ENCODE measurements around the gene BCL2. TPM values are rescaled to one million over a fixed set of nuclear protein-coding genes. Genes with fewer than 3 reads are reported as not detected.
A peak's percentile ranks its signal among the peaks of the same experiment; 100 is the strongest.

BCL2 gene
- total RNA-seq, 1 experiment from 2014 or later, result 2.7 TPM

GRCh38 chr18:63140997-63141777 lies 178.4 kb downstream of the BCL2 start:
- DNase-seq (ENCODE audit: low spot score), result no peak

GRCh38 chr18:63140038-63140450 lies 179.5 kb downstream of the BCL2 start:
- DNase-seq (ENCODE audit: low spot score), result no peak

GRCh38 chr18:63138436-63139340 lies 180.9 kb downstream of the BCL2 start:
- no peak for DNase-seq (ENCODE audit: low spot score)

GRCh38 chr18:63137999-63138435 lies 181.6 kb downstream of the BCL2 start:
- no peak for DNase-seq (ENCODE audit: low spot score)

- no peak for DNase-seq (ENCODE audit: low spot score)
Measured at GRCh38 chr18:63135101-63135500, 184.5 kb downstream of the BCL2 start.

GRCh38 chr18:63132819-63133200 lies 186.8 kb downstream of the BCL2 start:
- no peak for DNase-seq (ENCODE audit: low spot score)

GRCh38 chr18:63131959-63132818 lies 187.4 kb downstream of the BCL2 start:
- no peak for DNase-seq (ENCODE audit: low spot score)

GRCh38 chr18:63131106-63131958 lies 188.2 kb downstream of the BCL2 start:
- DNase-seq (ENCODE audit: low spot score), result peak; percentile 30

GRCh38 chr18:63130176-63130575 lies 189.4 kb downstream of the BCL2 start:
- no peak for DNase-seq (ENCODE audit: low spot score)

GRCh38 chr18:63128237-63128974 lies 191.2 kb downstream of the BCL2 start:
- no peak for DNase-seq (ENCODE audit: low spot score)

- no peak for DNase-seq (ENCODE audit: low spot score)
Measured at GRCh38 chr18:63126134-63127069, 193.2 kb downstream of the BCL2 start.

GRCh38 chr18:63120620-63121019 lies 198.9 kb downstream of the BCL2 start:
- DNase-seq (ENCODE audit: low spot score), result no peak

- DNase-seq (ENCODE audit: low spot score), result peak; percentile 55
Measured at GRCh38 chr18:63119647-63120046, 199.9 kb downstream of the BCL2 start.

GRCh38 chr18:63113899-63114565 lies 205.5 kb downstream of the BCL2 start:
- DNase-seq (ENCODE audit: low spot score), result no peak

- no peak for DNase-seq (ENCODE audit: low spot score)
Measured at GRCh38 chr18:63112706-63113105, 206.9 kb downstream of the BCL2 start.

GRCh38 chr18:63111671-63112402 lies 207.7 kb downstream of the BCL2 start:
- DNase-seq (ENCODE audit: low spot score), result no peak

- DNase-seq (ENCODE audit: low spot score), result no peak
Measured at GRCh38 chr18:63109802-63110201, 209.8 kb downstream of the BCL2 start.

GRCh38 chr18:63109022-63109421 lies 210.5 kb downstream of the BCL2 start:
- no peak for DNase-seq (ENCODE audit: low spot score)
